A549 (cell line): ENCODE data around the gene PCDH9. TPM values are rescaled to one million over a fixed set of nuclear protein-coding genes. Genes with fewer than 3 reads are reported as not detected.

ENCODE experiments used
- ATAC-seq, 2 experiments: fragments of 200-7000 bp in 1 of 2; fragments of >200 bp in 1 of 2; cut with Nextera tagmentation in 1 of 2; cut with Tn5 transposase in 1 of 2; 3 replicates each; pipeline versions ENCODE4 v1.8.0 to v1.9.1; 2018 to 2020; ENCODE audit warnings: mild to moderate bottlenecking in 1 of 2, moderate library complexity in 1 of 2
- CTCF ChIA-PET: fragments of 300-600 bp; sonication (Branson Sonifier 250); formaldehyde crosslinking; extraction: SDS; loops from one replicate; lab custom pipeline; 2021; ENCODE audit warnings: antibody characterized with exemption, inconsistent platforms; lab: Yijun Ruan, JAX
- POLR2A ChIA-PET: fragments of 350-600 bp; formaldehyde crosslinking; extraction: SDS; loops from one replicate; lab custom pipeline; 2021; ENCODE audit warnings: antibody characterized with exemption, inconsistent platforms; lab: Yijun Ruan, JAX
- DNase-seq, 2 experiments: peaks; one replicate each; pipeline versions ENCODE4 v3.0.0 to v3.0.0-alpha.2; 2011 to 2016; ENCODE audit warnings: low read depth in 1 of 2, low spot score in 1 of 2
- FAIRE-seq: peaks from 2 replicates; lab custom pipeline; 2011; peaks lifted over from hg19 to GRCh38; lab: Jason Lieb, UNC
- H3K27ac ChIP-seq, 2 experiments: fragments of >200 bp; sonication (Bioruptor Twin); formaldehyde crosslinking; 3 replicates each; pipeline ENCODE4 v1.5.1; 2016 to 2017
- H3K4me1 ChIP-seq: fragments of >200 bp; sonication (Bioruptor Twin); formaldehyde crosslinking; 3 replicates; pipeline ENCODE4 v1.6.1; 2016
- H3K4me2 ChIP-seq: fragments of >200 bp; sonication (Bioruptor Twin); formaldehyde crosslinking; 3 replicates; pipeline ENCODE4 v1.6.1; 2016
- H3K4me3 ChIP-seq: fragments of >200 bp; sonication (Bioruptor Twin); formaldehyde crosslinking; 3 replicates; pipeline ENCODE4 v1.5.1; 2016
- H3K9me3 ChIP-seq: fragments of >200 bp; sonication (Bioruptor Twin); formaldehyde crosslinking; 3 replicates; pipeline ENCODE4 v1.6.1; 2016
- CBX8 ChIP-seq: fragments of 200-600 bp; sonication (generic); IDR thresholded peaks from 2 replicates; pipeline ENCODE4 v1.6.1; 2016
- CHD4 ChIP-seq: fragments of 200-600 bp; sonication (generic); IDR thresholded peaks from 2 replicates; pipeline ENCODE4 v1.6.1; 2016; ENCODE audit warnings: antibody characterized with exemption, mild to moderate bottlenecking, borderline replicate concordance
- EHMT2 ChIP-seq: fragments of 200-600 bp; sonication (generic); IDR thresholded peaks from 2 replicates; pipeline ENCODE4 v1.6.1; 2016; ENCODE audit warnings: antibody characterized with exemption, low read depth, mild to moderate bottlenecking, moderate library complexity
- EP300 ChIP-seq, 2 experiments: fragments of >200 bp; sonication (Bioruptor Twin); formaldehyde crosslinking; IDR thresholded peaks; 2 replicates in 1 of 2; 3 replicates in 1 of 2; pipeline ENCODE4 v1.6.1; 2016 to 2017
- FOSB ChIP-seq: fragments of 250-450 bp; sonication (Bioruptor Pico); IDR thresholded peaks from 2 replicates; pipeline ENCODE4 v1.5.0; 2020; ENCODE audit warnings: mild to moderate bottlenecking, moderate library complexity
- FOXS1 ChIP-seq: fragments of 250-450 bp; sonication (Bioruptor Pico); IDR thresholded peaks from 2 replicates; pipeline ENCODE4 v1.5.0; 2020; ENCODE audit warnings: mild to moderate bottlenecking, moderate library complexity
- HOXB13 ChIP-seq: fragments of 250-450 bp; sonication (Bioruptor Pico); IDR thresholded peaks from 2 replicates; pipeline ENCODE4 v1.5.0; 2020; ENCODE audit warnings: low read depth, mild to moderate bottlenecking, moderate library complexity
- JUN ChIP-seq, 2 experiments: fragments of >200 bp; sonication (Bioruptor Twin); formaldehyde crosslinking; IDR thresholded peaks; 2 replicates in 1 of 2; 3 replicates in 1 of 2; pipeline ENCODE4 v1.6.1; 2016 to 2017
- MAZ ChIP-seq: fragments of 150-350 bp; IDR thresholded peaks from 2 replicates; pipeline ENCODE4 v1.6.1; 2014; ENCODE audit warnings: antibody characterized with exemption, low read depth, low read length, borderline replicate concordance
- MYC ChIP-seq: IDR thresholded peaks from 2 replicates; pipeline ENCODE4 v1.6.1; 2012; ENCODE audit warnings: mild to moderate bottlenecking, inconsistent platforms, low read length, improper control_type of control experiment, borderline replicate concordance
- NR3C1 ChIP-seq: fragments of >200 bp; sonication (Bioruptor Twin); formaldehyde crosslinking; IDR thresholded peaks from 3 replicates; pipeline ENCODE4 v1.6.1; 2017
- PHF8 ChIP-seq: fragments of 200-600 bp; sonication (generic); IDR thresholded peaks from 2 replicates; pipeline ENCODE4 v1.6.1; 2016; ENCODE audit warnings: low read depth, mild to moderate bottlenecking, antibody characterized with exemption, moderate library complexity, borderline replicate concordance
- RFX5 ChIP-seq: fragments of 450-650 bp; IDR thresholded peaks from 2 replicates; pipeline ENCODE4 v1.7.1; 2014; ENCODE audit warnings: antibody characterized with exemption, mild to moderate bottlenecking, moderate library complexity
- RNF2 ChIP-seq: fragments of 200-600 bp; sonication (generic); IDR thresholded peaks from 2 replicates; pipeline ENCODE4 v1.6.1; 2016; ENCODE audit warnings: low read depth, mild to moderate bottlenecking, antibody characterized with exemption, moderate library complexity, borderline replicate concordance
- SREBF2 ChIP-seq: fragments of 450-650 bp; IDR thresholded peaks from 2 replicates; pipeline ENCODE4 v1.6.1; 2014; ENCODE audit warnings: mild to moderate bottlenecking, moderate library complexity
- TFCP2L1 ChIP-seq: fragments of 250-450 bp; sonication (Bioruptor Pico); IDR thresholded peaks from 2 replicates; pipeline ENCODE4 v1.5.0; 2021; ENCODE audit warnings: mild to moderate bottlenecking
- TP53 ChIP-seq: fragments of 250-450 bp; sonication (Bioruptor Pico); IDR thresholded peaks from 2 replicates; pipeline ENCODE4 v1.5.0; 2021; ENCODE audit warnings: mild to moderate bottlenecking, moderate library complexity
- ZC3H11A ChIP-seq: fragments of 450-650 bp; IDR thresholded peaks from 2 replicates; pipeline ENCODE4 v1.6.1; 2014; ENCODE audit warnings: antibody characterized with exemption, mild to moderate bottlenecking
- ZFP36 ChIP-seq: fragments of 450-650 bp; IDR thresholded peaks from 2 replicates; pipeline ENCODE4 v1.6.1; 2014; ENCODE audit warnings: borderline replicate concordance; ENCODE audit not compliant: partially characterized antibody
- ZNF302 ChIP-seq: fragments of 250-450 bp; sonication (Bioruptor Pico); IDR thresholded peaks from 2 replicates; pipeline ENCODE4 v1.9.0; 2021; ENCODE audit warnings: inconsistent platforms, mild to moderate bottlenecking, moderate library complexity
- WGBS: methylation state at CpG from one replicate; pipeline ENCODE4 v1.1.6; 2017; ENCODE audit errors: missing lambda C conversion rate; 5-methylcytosine and 5-hydroxymethylcytosine counted together
- polyA plus RNA-seq, 4 experiments: library from polyadenylated mRNA; depleted of rRNA in 3 of 4; stranded (reverse); fragments of >200 nt; fragmentation: RNase III in 1 of 4; extraction: RNeasy Plus Mini Kit Qiagen cat#74134 plus additional on column Dnase treatment in 1 of 4; gene quantifications; 2 replicates in 3 of 4; 3 replicates in 1 of 4; pipeline ENCODE4 v1.2.3, GENCODE V29; 2011 to 2017
- TF ChIP-seq, protein P1 (sequence below): IDR thresholded peaks from 2 replicates; pipeline ENCODE4 v1.6.1; 2012; ENCODE audit warnings: low read depth, borderline replicate concordance
- TF ChIP-seq, protein P2 (sequence below): fragments of >200 bp; sonication (Bioruptor Twin); formaldehyde crosslinking; IDR thresholded peaks from 3 replicates; pipeline ENCODE4 v1.5.1; 2016

The PCDH9 gene
- polyA plus RNA-seq, 2 of the 4 experiments (the other 2 are of a cell fraction): 16.0 to 29.5 TPM

DNA sequence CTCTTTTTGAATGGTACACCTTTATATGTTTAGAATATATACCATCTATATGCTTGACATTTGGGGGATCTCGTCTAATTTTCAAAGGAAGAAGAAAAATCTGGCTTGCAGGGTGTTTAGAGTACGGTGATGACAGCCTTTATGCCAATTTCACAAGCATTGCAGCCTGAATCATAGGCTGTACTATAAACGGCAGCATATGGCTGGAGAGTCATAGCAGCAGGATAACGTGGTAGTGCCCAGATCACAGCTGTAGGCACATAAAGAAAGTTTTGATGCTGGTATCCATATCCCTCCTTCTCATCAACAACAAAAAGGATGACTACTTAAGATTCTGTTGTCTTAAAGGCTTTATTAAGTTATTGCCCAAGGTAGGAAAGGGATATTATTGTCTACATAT, 253.0 kb downstream of the PCDH9 start:
- 82% methylated on average over 4 of the region's 4 CpGs for WGBS
- Histone ChIP-seq H3K4me2 (no peak overlapping the region), H3K9me3 (no peaks in the 10 kb centered on the region), H3K4me3 (no peak overlapping the region), H3K4me1 (no peaks in the 10 kb centered on the region), H3K27ac (no peak overlapping the region)
- TF ChIP-seq TP53 (CRISPR knock-in tag) (no peak), FOXS1 (CRISPR knock-in tag) (no peak), CHD4 (no peak)
- POLR2A ChIA-PET: no interaction called here
- CTCF ChIA-PET: interaction anchor here (0.7 to 1.3 kb wide), 2 partner anchors 17 to 504 kb away, joined by 3 to 4 read pairs; no protein-coding TSS in a partner anchor
- DNase-seq (no peak), ATAC-seq (no peak), FAIRE-seq (no peak)

DNA sequence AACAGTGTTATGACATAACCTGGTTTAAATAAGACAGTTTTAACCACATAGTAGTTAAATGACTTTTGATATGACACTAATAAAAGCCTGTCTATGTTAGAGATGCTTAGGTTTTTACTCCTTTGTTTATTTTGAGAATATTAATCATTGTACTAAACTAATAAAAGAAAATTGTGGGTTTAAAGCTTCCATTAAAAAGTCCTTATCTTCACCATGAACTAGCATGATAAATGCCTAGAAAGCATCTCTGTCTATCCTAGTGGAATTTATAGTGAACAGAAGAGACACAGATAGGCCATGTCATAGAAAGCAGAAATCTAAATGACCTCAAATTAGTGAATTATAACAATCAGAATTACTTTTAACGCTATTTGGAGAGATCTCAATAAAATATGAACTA, 255.2 kb downstream of the PCDH9 start:
- TF ChIP-seq FOXS1 (CRISPR knock-in tag): no peak
- TF ChIP-seq JUN (IDR thresholded peaks at IDR 0.05): no peak
- TF ChIP-seq, protein P1, sequence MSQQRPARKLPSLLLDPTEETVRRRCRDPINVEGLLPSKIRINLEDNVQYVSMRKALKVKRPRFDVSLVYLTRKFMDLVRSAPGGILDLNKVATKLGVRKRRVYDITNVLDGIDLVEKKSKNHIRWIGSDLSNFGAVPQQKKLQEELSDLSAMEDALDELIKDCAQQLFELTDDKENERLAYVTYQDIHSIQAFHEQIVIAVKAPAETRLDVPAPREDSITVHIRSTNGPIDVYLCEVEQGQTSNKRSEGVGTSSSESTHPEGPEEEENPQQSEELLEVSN: no peak
- no peak for TF ChIP-seq ZFP36
- no peak for TF ChIP-seq NR3C1
- TF ChIP-seq RFX5: no peak
- TF ChIP-seq ZC3H11A: no peak
- no peak for TF ChIP-seq CBX8
- no peak for TF ChIP-seq EP300 (IDR thresholded peaks at IDR 0.05)
- no peak for TF ChIP-seq MYC
- TF ChIP-seq ZNF302 (CRISPR knock-in tag): no peak
- no peak for TF ChIP-seq RNF2
- TF ChIP-seq FOSB: no peak
- TF ChIP-seq PHF8: no peak
- TF ChIP-seq, protein P2, sequence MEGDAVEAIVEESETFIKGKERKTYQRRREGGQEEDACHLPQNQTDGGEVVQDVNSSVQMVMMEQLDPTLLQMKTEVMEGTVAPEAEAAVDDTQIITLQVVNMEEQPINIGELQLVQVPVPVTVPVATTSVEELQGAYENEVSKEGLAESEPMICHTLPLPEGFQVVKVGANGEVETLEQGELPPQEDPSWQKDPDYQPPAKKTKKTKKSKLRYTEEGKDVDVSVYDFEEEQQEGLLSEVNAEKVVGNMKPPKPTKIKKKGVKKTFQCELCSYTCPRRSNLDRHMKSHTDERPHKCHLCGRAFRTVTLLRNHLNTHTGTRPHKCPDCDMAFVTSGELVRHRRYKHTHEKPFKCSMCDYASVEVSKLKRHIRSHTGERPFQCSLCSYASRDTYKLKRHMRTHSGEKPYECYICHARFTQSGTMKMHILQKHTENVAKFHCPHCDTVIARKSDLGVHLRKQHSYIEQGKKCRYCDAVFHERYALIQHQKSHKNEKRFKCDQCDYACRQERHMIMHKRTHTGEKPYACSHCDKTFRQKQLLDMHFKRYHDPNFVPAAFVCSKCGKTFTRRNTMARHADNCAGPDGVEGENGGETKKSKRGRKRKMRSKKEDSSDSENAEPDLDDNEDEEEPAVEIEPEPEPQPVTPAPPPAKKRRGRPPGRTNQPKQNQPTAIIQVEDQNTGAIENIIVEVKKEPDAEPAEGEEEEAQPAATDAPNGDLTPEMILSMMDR: no peak
- TF ChIP-seq HOXB13 (CRISPR knock-in tag): no peak
- TF ChIP-seq SREBF2: no peak
- TF ChIP-seq MAZ: no peak
- no peak for TF ChIP-seq EHMT2
- Histone ChIP-seq H3K27ac (no peak overlapping the region), H3K4me3 (no peak overlapping the region), H3K9me3 (no peaks in the 10 kb centered on the region), H3K4me1 (no peaks in the 10 kb centered on the region), H3K4me2 (no peak overlapping the region)
- ATAC-seq: no peak
- 88% methylated on average over 1 of the region's 1 CpG for WGBS
- ChIA-PET POLR2A (no interaction called here), CTCF (no interaction called here)
- FAIRE-seq: no peak
- DNase-seq: no peak

DNA sequence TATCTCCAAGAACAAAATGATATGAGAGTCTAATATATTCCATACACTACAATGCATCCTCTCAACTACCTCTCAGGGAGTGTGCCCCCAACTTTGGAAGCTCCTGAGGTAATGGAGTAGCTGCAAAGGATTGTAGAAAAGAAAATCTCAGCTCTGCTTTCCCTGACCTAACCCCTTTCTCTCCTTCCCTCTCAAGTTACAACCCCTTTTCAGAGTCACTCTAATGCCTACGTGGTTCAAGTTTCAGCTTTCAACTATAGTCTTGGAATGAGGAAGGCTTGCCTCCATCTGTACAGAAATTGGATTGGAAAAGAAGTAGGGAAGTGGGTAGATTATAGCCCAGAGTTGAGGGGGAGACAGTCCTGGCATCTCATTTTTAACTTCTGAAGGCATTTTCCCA, 256.0 kb downstream of the PCDH9 start:
- no peak for ATAC-seq
- Histone ChIP-seq H3K4me2 (no peak overlapping the region), H3K4me3 (no peak overlapping the region)
- 88% methylated on average over 1 of the region's 1 CpG for WGBS
- TF ChIP-seq TFCP2L1 (no peak), MAZ (no peak), SREBF2 (no peak)
- TF ChIP-seq, all 56 proteins: peak for 0
- H3K4me1 ChIP-seq: no peaks in the 10 kb centered on the region
- no peak overlapping the region for H3K27ac ChIP-seq
- CTCF ChIA-PET: no interaction called here
- DNase-seq: no peak
- POLR2A ChIA-PET: no interaction called here
- no peak for FAIRE-seq
- no peaks in the 10 kb centered on the region for H3K9me3 ChIP-seq
